Suprapubic skin (tissue), 4 donors: Measurements from ENCODE around the gene MAP4K3. TPM values are rescaled to one million over a fixed set of nuclear protein-coding genes. Genes with fewer than 3 reads are reported as not detected.

Source experiments
- DNase-seq, 2 donors: peaks; one replicate each; pipeline ENCODE4 v3.0.0-alpha.2; 2019; ENCODE audit warnings: low spot score in 2 of 2
- H3K27ac ChIP-seq: fragments of 200-600 bp; sonication (generic); one replicate; pipeline ENCODE4 v1.5.1; 2019
- H3K27me3 ChIP-seq: fragments of 200-600 bp; sonication (generic); one replicate; pipeline ENCODE4 v1.5.1; 2019
- H3K36me3 ChIP-seq: fragments of 200-600 bp; sonication (generic); one replicate; pipeline ENCODE4 v1.5.1; 2019
- H3K4me1 ChIP-seq: fragments of 200-600 bp; sonication (generic); one replicate; pipeline ENCODE4 v1.5.1; 2019
- H3K4me3 ChIP-seq: fragments of 200-600 bp; sonication (generic); one replicate; pipeline ENCODE4 v1.5.1; 2019; ENCODE audit warnings: mild to moderate bottlenecking
- H3K9me3 ChIP-seq: fragments of 200-600 bp; sonication (generic); one replicate; pipeline ENCODE4 v1.5.1; 2019
- EP300 ChIP-seq: sonication (generic); formaldehyde crosslinking; IDR thresholded peaks from one replicate; pipeline ENCODE4 v1.6.1; 2017; ENCODE audit warnings: antibody characterized with exemption
- POLR2A ChIP-seq, 2 donors: fragments of 450-650 bp; IDR thresholded peaks; one replicate each; pipeline ENCODE4 v1.6.1; 2017; ENCODE audit warnings: antibody characterized with exemption in 2 of 2, mild to moderate bottlenecking in 2 of 2, moderate library complexity in 2 of 2
- POLR2AphosphoS5 ChIP-seq, 3 donors: sonication (generic); formaldehyde crosslinking; IDR thresholded peaks; one replicate each; pipeline ENCODE4 v1.6.1; 2017; ENCODE audit warnings: antibody characterized with exemption in 3 of 3
- WGBS: methylation state at CpG from one replicate; pipeline ENCODE4 v1.1.5; 2018; 5-methylcytosine and 5-hydroxymethylcytosine counted together
- total RNA-seq, 4 donors: library from RNA; depleted of rRNA; stranded (reverse); fragments of >200 nt; gene quantifications; one replicate each; pipeline ENCODE4 v1.1.0, GENCODE V29; 2016
- TF ChIP-seq, protein P1 (sequence below), 2 donors: fragments of 200-600 bp in 1 of 2; fragments of 450-650 bp in 1 of 2; sonication (generic) in 1 of 2; IDR thresholded peaks; one replicate each; pipeline ENCODE4 v1.5.1; 2016 to 2019; ENCODE audit warnings: antibody characterized with exemption in 2 of 2, mild to moderate bottlenecking in 1 of 2, moderate library complexity in 1 of 2

Gene MAP4K3
- total RNA-seq, 4 donors from 2014 or later: 26.3 to 59.9 (median 37.8) TPM

DNA sequence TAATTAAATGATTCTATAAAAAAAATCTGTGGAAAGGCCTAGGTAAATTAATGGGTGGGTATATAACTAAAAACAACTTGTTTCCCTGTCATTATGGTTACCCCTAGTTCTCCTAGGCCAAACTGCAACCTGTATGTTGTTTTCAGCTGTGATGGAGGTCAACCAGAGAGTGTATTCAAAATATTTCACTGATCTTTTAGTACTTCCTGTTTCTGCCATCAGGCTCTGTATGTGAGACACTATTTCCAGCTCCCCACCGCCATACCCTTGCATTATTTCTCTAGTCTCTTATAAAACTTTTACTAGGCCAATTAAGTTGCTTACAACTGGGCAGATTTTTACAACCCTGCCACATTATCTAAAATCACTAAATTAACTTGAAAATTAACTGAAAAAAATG is 172.4 kb downstream of the MAP4K3 start:
- Histone ChIP-seq H3K27ac (no peak overlapping the region), H3K27me3 (no peaks in the 10 kb centered on the region), H3K4me3 (no peak overlapping the region), H3K9me3 (no peaks in the 10 kb centered on the region), H3K36me3 (peaks cover 24% of the 10 kb centered on the region), H3K4me1 (no peaks in the 10 kb centered on the region)
- TF ChIP-seq EP300 (no peak), POLR2A (IDR thresholded peaks at IDR 0.05) (no peak), POLR2AphosphoS5 (IDR thresholded peaks at IDR 0.05) (no peak)
- TF ChIP-seq, protein P1, sequence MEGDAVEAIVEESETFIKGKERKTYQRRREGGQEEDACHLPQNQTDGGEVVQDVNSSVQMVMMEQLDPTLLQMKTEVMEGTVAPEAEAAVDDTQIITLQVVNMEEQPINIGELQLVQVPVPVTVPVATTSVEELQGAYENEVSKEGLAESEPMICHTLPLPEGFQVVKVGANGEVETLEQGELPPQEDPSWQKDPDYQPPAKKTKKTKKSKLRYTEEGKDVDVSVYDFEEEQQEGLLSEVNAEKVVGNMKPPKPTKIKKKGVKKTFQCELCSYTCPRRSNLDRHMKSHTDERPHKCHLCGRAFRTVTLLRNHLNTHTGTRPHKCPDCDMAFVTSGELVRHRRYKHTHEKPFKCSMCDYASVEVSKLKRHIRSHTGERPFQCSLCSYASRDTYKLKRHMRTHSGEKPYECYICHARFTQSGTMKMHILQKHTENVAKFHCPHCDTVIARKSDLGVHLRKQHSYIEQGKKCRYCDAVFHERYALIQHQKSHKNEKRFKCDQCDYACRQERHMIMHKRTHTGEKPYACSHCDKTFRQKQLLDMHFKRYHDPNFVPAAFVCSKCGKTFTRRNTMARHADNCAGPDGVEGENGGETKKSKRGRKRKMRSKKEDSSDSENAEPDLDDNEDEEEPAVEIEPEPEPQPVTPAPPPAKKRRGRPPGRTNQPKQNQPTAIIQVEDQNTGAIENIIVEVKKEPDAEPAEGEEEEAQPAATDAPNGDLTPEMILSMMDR (IDR thresholded peaks at IDR 0.05): no peak
- 86% methylated on average over 1 of the region's 1 CpG for whole genome bisulfite sequencing
- DNase-seq: no peak

GRCh38 chr2:39260087-39260486 is 177.0 kb downstream of the MAP4K3 start:
- no peaks in the 10 kb centered on the region for H3K27me3 ChIP-seq
- no peaks in the 10 kb centered on the region for H3K4me1 ChIP-seq
- 90% methylated on average over 4 of the region's 4 CpGs for WGBS
- no peaks in the 10 kb centered on the region for H3K9me3 ChIP-seq
- no peak overlapping the region for H3K4me3 ChIP-seq
- no peak for DNase-seq
- no peak overlapping the region for H3K27ac ChIP-seq
- no peak for TF ChIP-seq POLR2AphosphoS5 (IDR thresholded peaks at IDR 0.05)
- no peak for TF ChIP-seq EP300
- TF ChIP-seq POLR2A (IDR thresholded peaks at IDR 0.05): no peak
- TF ChIP-seq, protein P1 (IDR thresholded peaks at IDR 0.05): no peak
- H3K36me3 ChIP-seq: peaks cover 54% of the 10 kb centered on the region

GRCh38 chr2:39256040-39256439 is 181.0 kb downstream of the MAP4K3 start:
- no peaks in the 10 kb centered on the region for H3K27me3 ChIP-seq
- no peak overlapping the region for H3K4me3 ChIP-seq
- no peaks in the 10 kb centered on the region for H3K4me1 ChIP-seq
- H3K27ac ChIP-seq: no peak overlapping the region
- no peak for DNase-seq
- TF ChIP-seq POLR2A (IDR thresholded peaks at IDR 0.05): no peak
- no peak for TF ChIP-seq POLR2AphosphoS5 (IDR thresholded peaks at IDR 0.05)
- TF ChIP-seq EP300: no peak
- TF ChIP-seq, protein P1 (IDR thresholded peaks at IDR 0.05): no peak
- peaks cover 74% of the 10 kb centered on the region for H3K36me3 ChIP-seq
- no peaks in the 10 kb centered on the region for H3K9me3 ChIP-seq

DNA sequence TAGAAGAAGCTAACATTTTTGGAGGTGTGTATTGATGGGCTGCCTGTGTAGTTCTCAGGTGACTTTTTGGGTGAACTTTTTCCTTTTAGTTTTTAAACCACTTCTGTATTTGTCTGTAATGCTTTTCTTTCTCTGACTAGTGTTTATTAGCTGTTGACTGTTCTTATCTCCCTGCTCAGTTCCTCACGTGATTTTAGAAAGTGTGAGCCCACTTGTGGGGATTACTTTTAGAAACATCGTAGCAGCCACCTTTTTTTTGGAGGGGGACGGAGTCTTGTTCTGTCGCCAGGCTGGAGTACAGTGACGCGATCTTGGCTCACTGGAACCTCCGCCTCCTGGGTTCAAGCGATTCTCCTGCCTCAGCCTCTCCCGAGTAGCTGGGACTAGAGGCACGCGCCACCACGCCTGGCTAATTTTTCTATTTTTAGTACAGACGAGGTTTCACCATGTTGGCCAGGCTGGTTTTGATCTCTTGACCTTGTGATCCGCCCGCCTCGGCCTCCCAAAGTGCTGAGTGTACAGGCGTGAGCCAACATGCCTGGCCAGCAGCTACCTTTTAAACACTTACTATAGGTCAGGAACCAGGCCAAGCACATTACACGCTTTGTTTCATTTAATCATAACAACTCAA is 184.1 kb downstream of the MAP4K3 start:
- no peak for DNase-seq
- H3K36me3 ChIP-seq: peaks cover 62% of the 10 kb centered on the region
- H3K27ac ChIP-seq: no peak overlapping the region
- H3K4me3 ChIP-seq: no peak overlapping the region
- WGBS: 92% methylated on average over 18 of the region's 18 CpGs
- no peaks in the 10 kb centered on the region for H3K9me3 ChIP-seq
- TF ChIP-seq POLR2A (IDR thresholded peaks at IDR 0.05) (no peak), EP300 (no peak), POLR2AphosphoS5 (IDR thresholded peaks at IDR 0.05) (no peak)
- TF ChIP-seq, protein P1 (IDR thresholded peaks at IDR 0.05): no peak
- H3K4me1 ChIP-seq: no peaks in the 10 kb centered on the region
- no peaks in the 10 kb centered on the region for H3K27me3 ChIP-seq

GRCh38 chr2:39247512-39248043 is 189.5 kb downstream of the MAP4K3 start:
- H3K4me1 ChIP-seq: no peaks in the 10 kb centered on the region
- no peak for DNase-seq
- H3K36me3 ChIP-seq: peaks cover 29% of the 10 kb centered on the region
- H3K9me3 ChIP-seq: no peaks in the 10 kb centered on the region
- no peak overlapping the region for H3K4me3 ChIP-seq
- no peak overlapping the region for H3K27ac ChIP-seq
- H3K27me3 ChIP-seq: no peaks in the 10 kb centered on the region
- 91% methylated on average over 6 of the region's 6 CpGs for WGBS
- no peak for TF ChIP-seq POLR2AphosphoS5 (IDR thresholded peaks at IDR 0.05)
